IPS-15b (cell line): Measurements from ENCODE around the gene CCL20.

Experiments
- H3K27me3 ChIP-seq: one replicate; pipeline ENCODE4 v1.6.1; 2013; ENCODE audit warnings: low read length; ENCODE audit not compliant: control insufficient read depth, insufficient read depth
- H3K36me3 ChIP-seq: one replicate; pipeline ENCODE4 v1.6.1; 2013; ENCODE audit warnings: low read length; ENCODE audit not compliant: control insufficient read depth, insufficient read depth
- H3K4me1 ChIP-seq: one replicate; pipeline ENCODE4 v1.6.1; 2013; ENCODE audit warnings: mild to moderate bottlenecking, low read length; ENCODE audit not compliant: control insufficient read depth, insufficient read depth
- H3K4me3 ChIP-seq: one replicate; pipeline ENCODE4 v1.5.1; 2013; ENCODE audit warnings: low read depth, low read length
- H3K9ac ChIP-seq: one replicate; pipeline ENCODE4 v1.6.1; 2013; ENCODE audit warnings: low read depth, mild to moderate bottlenecking, low read length
- H3K9me3 ChIP-seq: one replicate; pipeline ENCODE4 v1.6.1; 2013; ENCODE audit warnings: mild to moderate bottlenecking, low read length; ENCODE audit not compliant: control insufficient read depth, insufficient read depth

The CCL20 gene

GRCh38 chr2:227813562-227814353, at the start of gene CCL20:
CCL20 (plus strand) TSS chr2:227813842; CDS start chr2:227813912, 70 bp downstream.
- Histone ChIP-seq H3K36me3 (no peaks in the 10 kb centered on the region), H3K9ac (no peak within 1 kb of the TSS), H3K4me3 (no peak within 1 kb of the TSS), H3K9me3 (no peaks in the 10 kb centered on the region), H3K27me3 (no peaks in the 10 kb centered on the region), H3K4me1 (no peaks in the 10 kb centered on the region)

DNA sequence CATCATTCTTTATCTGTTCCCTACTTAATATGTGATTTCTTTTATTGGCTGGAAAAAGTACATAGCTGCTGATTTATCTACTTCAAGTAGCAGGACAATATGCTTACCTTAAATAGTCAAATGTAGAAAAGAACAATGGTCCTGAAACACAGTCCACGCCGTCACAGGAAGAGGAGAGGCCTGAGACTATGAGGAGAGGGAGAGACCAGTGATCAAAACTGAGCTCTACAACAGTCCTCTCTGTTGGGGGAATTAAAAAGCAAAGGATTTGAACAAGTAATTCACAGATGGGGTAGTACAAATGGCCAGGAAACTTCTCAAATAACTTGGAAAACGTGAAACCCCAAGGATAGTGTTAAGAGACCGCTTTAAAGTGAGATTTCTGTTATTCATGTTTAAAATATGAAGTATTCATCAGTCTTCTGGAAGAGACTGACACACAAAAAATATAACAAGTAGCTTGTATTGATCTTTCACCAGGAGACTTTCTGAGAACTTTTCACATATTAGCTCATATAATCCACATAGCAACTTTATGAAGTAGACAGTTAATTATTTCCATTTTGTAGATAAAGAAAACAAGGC, 47.8 kb upstream of the CCL20 start:
- Histone ChIP-seq H3K9me3 (no peaks in the 10 kb centered on the region), H3K27me3 (no peaks in the 10 kb centered on the region), H3K4me1 (no peaks in the 10 kb centered on the region), H3K36me3 (no peaks in the 10 kb centered on the region), H3K9ac (no peak overlapping the region), H3K4me3 (no peak overlapping the region)

DNA sequence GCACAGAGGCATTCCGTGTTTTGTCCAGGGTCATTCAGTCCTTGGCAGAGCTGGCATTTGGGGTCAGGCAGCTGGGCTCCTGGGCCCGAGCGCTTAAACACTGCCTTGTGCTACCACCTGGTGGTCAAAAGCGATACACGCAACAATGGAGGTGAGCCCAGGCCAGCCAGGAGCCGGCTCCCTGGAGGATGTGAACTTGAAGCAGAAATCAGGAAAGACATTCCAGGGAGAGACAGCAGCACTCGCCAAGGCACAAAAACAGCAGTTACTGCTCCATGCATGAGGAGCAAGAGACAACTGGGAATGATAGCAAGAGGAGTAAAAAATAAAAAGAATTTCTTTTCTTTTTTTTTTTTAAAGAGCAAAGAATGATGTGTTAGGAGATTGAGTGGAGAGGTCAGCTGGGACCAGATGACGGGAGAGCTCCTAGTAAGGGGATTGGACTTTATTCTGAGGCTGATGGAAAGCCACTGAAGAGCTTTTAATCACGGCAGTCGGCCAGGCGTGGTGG, 47.2 kb upstream of the CCL20 start:
- no peaks in the 10 kb centered on the region for H3K9me3 ChIP-seq
- H3K4me1 ChIP-seq, result no peaks in the 10 kb centered on the region
- no peaks in the 10 kb centered on the region for H3K36me3 ChIP-seq
- no peaks in the 10 kb centered on the region for H3K27me3 ChIP-seq
- no peak overlapping the region for H3K4me3 ChIP-seq
- no peak overlapping the region for H3K9ac ChIP-seq

- Histone ChIP-seq H3K9ac (no peak overlapping the region), H3K4me3 (no peak overlapping the region), H3K36me3 (no peaks in the 10 kb centered on the region), H3K27me3 (no peaks in the 10 kb centered on the region), H3K9me3 (no peaks in the 10 kb centered on the region), H3K4me1 (peaks cover 3% of the 10 kb centered on the region)
These were observed 45.8 kb upstream of the CCL20 start for GRCh38 chr2:227767830-227768229.

DNA sequence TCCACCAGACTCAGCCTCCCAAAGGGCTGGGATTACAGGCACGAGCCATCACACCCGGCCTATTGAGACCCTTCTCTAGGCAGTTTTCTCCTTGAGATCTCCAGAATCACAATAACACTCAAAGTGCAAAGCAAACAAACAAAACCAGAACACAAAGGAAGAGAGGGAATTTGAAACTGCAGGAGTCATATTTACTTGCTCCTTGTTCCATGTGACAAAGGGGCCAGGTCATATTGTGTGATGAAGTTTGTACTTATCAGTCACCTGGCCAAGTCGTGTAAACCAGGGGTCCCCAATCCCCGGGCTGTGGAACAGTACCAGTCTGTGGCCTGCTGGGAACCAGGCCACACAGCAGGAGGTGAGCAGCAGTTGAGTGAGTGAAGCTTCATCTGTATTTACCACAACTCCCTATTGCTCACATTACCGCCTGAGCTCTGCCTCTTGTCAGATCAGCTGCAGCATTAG, 41.4 kb upstream of the CCL20 start:
- Histone ChIP-seq H3K9ac (no peak overlapping the region), H3K4me1 (peaks cover 10% of the 10 kb centered on the region), H3K9me3 (no peaks in the 10 kb centered on the region), H3K36me3 (no peaks in the 10 kb centered on the region), H3K27me3 (no peaks in the 10 kb centered on the region), H3K4me3 (no peak overlapping the region)

- H3K4me1 ChIP-seq, result peaks cover 10% of the 10 kb centered on the region
- no peak overlapping the region for H3K9ac ChIP-seq
- no peaks in the 10 kb centered on the region for H3K27me3 ChIP-seq
- H3K4me3 ChIP-seq, result no peak overlapping the region
- H3K36me3 ChIP-seq, result no peaks in the 10 kb centered on the region
- H3K9me3 ChIP-seq, result no peaks in the 10 kb centered on the region
These were observed 40.7 kb upstream of the CCL20 start for GRCh38 chr2:227772932-227773331.

DNA sequence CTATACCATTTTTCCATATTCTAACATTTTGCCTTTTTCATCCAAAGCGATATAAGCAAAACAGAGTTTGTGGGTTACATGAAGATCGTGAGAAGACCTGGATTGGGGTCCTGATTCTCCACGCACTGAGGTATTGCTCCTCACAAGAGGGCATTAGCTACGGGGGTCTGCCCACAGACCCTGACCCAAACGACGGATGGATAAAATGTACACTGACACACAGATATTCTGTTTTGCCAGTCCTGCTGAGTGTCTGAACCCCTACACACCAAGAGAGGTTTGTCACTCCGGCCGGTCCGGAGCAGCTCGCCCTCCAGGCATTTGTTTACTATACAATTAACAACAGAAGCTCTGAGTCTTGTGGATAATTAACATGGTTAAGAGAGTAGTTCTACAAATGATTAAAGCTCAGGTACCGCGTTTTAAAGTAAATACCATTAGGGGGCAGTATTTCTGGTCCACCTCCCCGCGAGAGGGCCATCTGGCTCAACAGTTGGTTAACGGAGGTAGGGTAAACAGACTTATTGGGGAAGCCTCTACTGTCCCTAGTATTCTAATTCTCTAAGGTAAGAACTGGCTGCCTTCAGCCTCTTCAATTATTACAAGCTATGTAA, 39.5 kb upstream of the CCL20 start:
- no peaks in the 10 kb centered on the region for H3K9me3 ChIP-seq

DNA sequence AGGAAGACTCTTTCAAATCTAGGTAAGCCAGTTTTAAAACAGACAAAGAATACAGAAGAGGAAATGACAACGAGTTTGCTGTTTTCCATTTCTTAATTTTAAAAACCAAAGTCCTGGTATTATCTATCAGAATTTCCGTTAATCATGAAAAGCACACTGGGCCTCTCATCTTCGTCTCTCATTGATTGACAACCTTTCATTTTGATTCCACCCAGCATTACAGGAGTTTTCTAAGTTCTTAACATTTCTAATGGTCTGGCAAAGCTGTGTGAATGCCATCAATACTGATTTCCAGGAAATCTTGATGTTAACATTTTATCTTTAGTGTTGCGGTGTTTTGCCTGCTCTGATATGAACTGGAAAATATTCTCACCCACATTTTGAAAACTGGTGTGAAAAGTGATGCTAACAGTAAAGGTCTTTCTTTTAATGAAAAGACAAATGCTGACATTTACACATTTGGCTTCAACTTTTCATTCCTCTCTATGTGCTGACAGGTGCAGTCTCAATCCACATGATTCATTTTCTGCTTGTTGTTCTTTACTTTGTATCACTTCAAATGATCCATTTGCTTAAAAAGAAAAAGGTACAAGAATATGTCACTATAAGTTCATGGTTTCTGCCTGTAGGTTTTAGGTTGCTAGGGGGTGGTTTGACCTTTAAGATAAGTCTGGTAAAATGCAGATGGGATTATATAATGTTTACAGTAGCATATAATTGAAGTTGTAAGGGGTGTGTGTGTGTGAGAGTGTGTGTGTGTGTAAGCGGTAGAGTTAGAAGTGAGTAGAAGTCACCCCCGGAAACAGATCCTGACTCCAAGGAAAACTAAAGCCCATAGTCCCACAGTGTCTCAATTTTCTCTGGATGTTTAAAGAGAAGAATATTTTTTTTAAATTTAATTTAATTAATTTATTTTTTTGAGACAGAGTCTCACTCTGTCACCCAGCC, 38.5 kb upstream of the CCL20 start:
- Histone ChIP-seq H3K9ac (no peak overlapping the region), H3K4me3 (no peak overlapping the region), H3K27me3 (no peaks in the 10 kb centered on the region), H3K9me3 (no peaks in the 10 kb centered on the region), H3K4me1 (peaks cover 10% of the 10 kb centered on the region), H3K36me3 (no peaks in the 10 kb centered on the region)

More for the DNA sequence above, 39.5 kb upstream of the CCL20 start:
- Histone ChIP-seq H3K4me3 (no peak overlapping the region), H3K27me3 (no peaks in the 10 kb centered on the region), H3K36me3 (no peaks in the 10 kb centered on the region), H3K9ac (no peak overlapping the region), H3K4me1 (peaks cover 10% of the 10 kb centered on the region)

DNA sequence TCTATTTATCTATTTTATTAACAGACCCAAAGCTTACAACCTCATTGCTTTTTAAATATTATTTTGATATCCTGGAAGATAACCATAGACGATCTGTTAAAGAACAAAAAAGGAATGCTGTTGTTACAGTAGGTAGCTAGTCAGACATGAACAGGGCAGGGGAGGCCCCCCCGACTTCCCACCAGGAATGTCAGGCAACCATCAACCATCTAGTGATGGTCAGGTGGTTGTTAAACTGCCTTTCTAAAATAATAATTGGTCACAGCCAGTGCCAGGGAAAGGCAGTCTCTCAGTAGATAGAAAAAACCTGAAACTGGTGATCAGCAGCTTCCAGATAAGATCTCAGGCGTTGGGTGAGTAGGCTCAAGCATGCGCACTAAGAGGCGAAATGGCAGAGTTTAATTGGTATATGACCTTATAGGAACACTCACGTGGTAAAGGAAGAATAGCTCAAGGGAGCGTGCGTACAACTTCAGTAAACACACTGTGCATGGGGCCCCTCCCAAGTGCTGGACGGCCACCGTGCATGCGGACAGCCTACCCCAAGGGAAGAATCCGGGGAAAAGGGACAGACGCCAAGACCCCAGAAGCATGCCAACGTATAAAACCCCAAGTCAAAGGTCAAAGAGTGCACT, 32.5 kb upstream of the CCL20 start:
- H3K4me1 ChIP-seq, result no peaks in the 10 kb centered on the region
- H3K9me3 ChIP-seq, result no peaks in the 10 kb centered on the region
- no peak overlapping the region for H3K4me3 ChIP-seq
- H3K27me3 ChIP-seq, result no peaks in the 10 kb centered on the region
- H3K36me3 ChIP-seq, result no peaks in the 10 kb centered on the region
- H3K9ac ChIP-seq, result no peak overlapping the region

DNA sequence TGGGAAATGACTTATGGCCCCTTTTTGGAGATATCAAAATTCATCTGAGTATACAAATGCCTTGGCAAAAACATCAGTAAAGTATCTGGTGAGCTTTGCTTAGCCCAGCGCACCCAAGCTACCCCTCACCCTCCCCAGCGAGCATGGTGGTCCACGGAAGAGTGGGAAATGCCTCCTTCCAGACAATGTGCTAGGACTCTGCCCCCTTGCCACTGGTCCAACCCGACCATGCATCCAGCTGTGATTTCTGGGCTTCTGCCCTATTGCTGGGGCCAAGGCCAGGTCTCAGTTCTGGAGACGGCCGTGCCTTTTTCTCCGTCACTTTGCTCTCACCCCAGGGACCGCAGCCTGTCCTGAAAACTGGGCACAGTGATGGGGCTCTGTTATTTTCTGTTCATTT, 31.8 kb upstream of the CCL20 start:
- Histone ChIP-seq H3K4me3 (no peak overlapping the region), H3K4me1 (no peaks in the 10 kb centered on the region), H3K36me3 (no peaks in the 10 kb centered on the region), H3K9ac (no peak overlapping the region), H3K27me3 (no peaks in the 10 kb centered on the region), H3K9me3 (no peaks in the 10 kb centered on the region)

- H3K27me3 ChIP-seq, result no peaks in the 10 kb centered on the region
- H3K36me3 ChIP-seq, result no peaks in the 10 kb centered on the region
- no peak overlapping the region for H3K4me3 ChIP-seq
- H3K9me3 ChIP-seq, result no peaks in the 10 kb centered on the region
- H3K4me1 ChIP-seq, result no peaks in the 10 kb centered on the region
- no peak overlapping the region for H3K9ac ChIP-seq
These were observed 30.8 kb upstream of the CCL20 start for GRCh38 chr2:227782804-227783203.
